Glutamatergic neuron (in vitro differentiated cells): ENCODE data around the gene SLC6A4. TPM values are rescaled to one million over a fixed set of nuclear protein-coding genes. Genes with fewer than 3 reads are reported as not detected.

Experiments used
- DNase-seq: peaks from one replicate; pipeline ENCODE4 v3.0.0; 2022
- H3K27ac Mint-ChIP-seq: one replicate; pipeline ENCODE4 v1.8.0; 2020; ENCODE audit warnings: mild to moderate bottlenecking, mixed read lengths, inconsistent platforms; ENCODE audit not compliant: unreplicated experiment
- H3K27me3 Mint-ChIP-seq: one replicate; pipeline ENCODE4 v1.8.0; 2020; ENCODE audit warnings: mild to moderate bottlenecking, moderate library complexity, mixed read lengths, inconsistent platforms; ENCODE audit not compliant: unreplicated experiment
- H3K36me3 Mint-ChIP-seq: one replicate; pipeline ENCODE4 v1.8.0; 2020; ENCODE audit warnings: mild to moderate bottlenecking, mixed read lengths, inconsistent platforms; ENCODE audit not compliant: unreplicated experiment
- H3K4me1 Mint-ChIP-seq: one replicate; pipeline ENCODE4 v1.8.0; 2020; ENCODE audit warnings: mild to moderate bottlenecking, low read depth, mixed read lengths, inconsistent platforms; ENCODE audit not compliant: unreplicated experiment
- H3K4me3 Mint-ChIP-seq: one replicate; pipeline ENCODE4 v1.8.0; 2020; ENCODE audit warnings: mild to moderate bottlenecking, mixed read lengths, inconsistent platforms; ENCODE audit not compliant: unreplicated experiment
- H3K9me3 Mint-ChIP-seq: one replicate; pipeline ENCODE4 v1.8.0; 2020; ENCODE audit warnings: mild to moderate bottlenecking, moderate library complexity, mixed read lengths, inconsistent platforms; ENCODE audit not compliant: unreplicated experiment
- CTCF ChIP-seq: fragments of 200-600 bp; sonication (generic); IDR thresholded peaks from one replicate; pipeline ENCODE4 v1.5.0; 2021; ENCODE audit not compliant: partially characterized antibody, unreplicated experiment
- total RNA-seq: library from RNA; stranded (reverse); fragmentation: NEBNext Ultra II Directional; extraction: Animal tissue kit (Norgen Biotek cat#: 25700); gene quantifications from one replicate; pipeline ENCODE4 v1.2.1, GENCODE V29; 2021; ENCODE audit not compliant: unreplicated experiment

The SLC6A4 gene
- total RNA-seq, 1 donor from 2014 or later = not detected

GRCh38 chr17:30254150-30254549, 18.7 kb upstream of the SLC6A4 start:
- DNase-seq = no peak
- H3K36me3 Mint-ChIP-seq = no peaks in the 10 kb centered on the region
- H3K27me3 Mint-ChIP-seq = no peaks in the 10 kb centered on the region
- no peak overlapping the region for H3K4me3 Mint-ChIP-seq
- no peaks in the 10 kb centered on the region for H3K9me3 Mint-ChIP-seq
- peaks cover 4% of the 10 kb centered on the region for H3K4me1 Mint-ChIP-seq
- H3K27ac Mint-ChIP-seq = no peak overlapping the region
- TF ChIP-seq CTCF = no peak

GRCh38 chr17:30253312-30253711, 17.8 kb upstream of the SLC6A4 start:
- no peaks in the 10 kb centered on the region for H3K27me3 Mint-ChIP-seq
- H3K36me3 Mint-ChIP-seq = no peaks in the 10 kb centered on the region
- DNase-seq = no peak
- H3K27ac Mint-ChIP-seq = no peak overlapping the region
- H3K4me1 Mint-ChIP-seq = peaks cover 4% of the 10 kb centered on the region
- TF ChIP-seq CTCF = no peak
- H3K4me3 Mint-ChIP-seq = no peak overlapping the region
- no peaks in the 10 kb centered on the region for H3K9me3 Mint-ChIP-seq

GRCh38 chr17:30251931-30252330, 16.4 kb upstream of the SLC6A4 start:
- no peak overlapping the region for H3K27ac Mint-ChIP-seq
- TF ChIP-seq CTCF = no peak
- peaks cover 4% of the 10 kb centered on the region for H3K4me1 Mint-ChIP-seq
- no peak overlapping the region for H3K4me3 Mint-ChIP-seq
- H3K9me3 Mint-ChIP-seq = no peaks in the 10 kb centered on the region
- no peaks in the 10 kb centered on the region for H3K36me3 Mint-ChIP-seq
- H3K27me3 Mint-ChIP-seq = no peaks in the 10 kb centered on the region
- no peak for DNase-seq

- DNase-seq = no peak
- no peak for TF ChIP-seq CTCF
- H3K4me3 Mint-ChIP-seq = no peak overlapping the region
- peaks cover 4% of the 10 kb centered on the region for H3K4me1 Mint-ChIP-seq
- no peaks in the 10 kb centered on the region for H3K36me3 Mint-ChIP-seq
- H3K9me3 Mint-ChIP-seq = no peaks in the 10 kb centered on the region
- H3K27ac Mint-ChIP-seq = no peak overlapping the region
- no peaks in the 10 kb centered on the region for H3K27me3 Mint-ChIP-seq
Observed at GRCh38 chr17:30249460-30249859, 14.0 kb upstream of the SLC6A4 start.

GRCh38 chr17:30248786-30249185, 13.3 kb upstream of the SLC6A4 start:
- no peaks in the 10 kb centered on the region for H3K36me3 Mint-ChIP-seq
- no peak overlapping the region for H3K27ac Mint-ChIP-seq
- no peak overlapping the region for H3K4me3 Mint-ChIP-seq

More at GRCh38 chr17:30248786-30249185, 13.3 kb upstream of the SLC6A4 start:
- no peak for DNase-seq
- TF ChIP-seq CTCF = no peak
- Mint-ChIP-seq H3K27me3 (no peaks in the 10 kb centered on the region), H3K9me3 (no peaks in the 10 kb centered on the region), H3K4me1 (peaks cover 4% of the 10 kb centered on the region)
